Measurements from ENCODE around the gene NDEL1.

NDEL1 gene

GRCh38 chr17:8481703-8482102 lies 46.0 kb downstream of the NDEL1 start:
- no peak overlapping the region for H3K27ac Mint-ChIP-seq
- CTCF ChIA-PET = no interaction called here
- peaks cover 41% of the 10 kb centered on the region for H3K36me3 Mint-ChIP-seq
- no peak overlapping the region for H3K4me3 Mint-ChIP-seq
- no peaks in the 10 kb centered on the region for H3K27me3 Mint-ChIP-seq
- H3K4me1 Mint-ChIP-seq = no peaks in the 10 kb centered on the region
- H3K9me3 Mint-ChIP-seq = peaks cover 10% of the 10 kb centered on the region
- no peak for DNase-seq

GRCh38 chr17:8482546-8482945 lies 46.9 kb downstream of the NDEL1 start:
- Mint-ChIP-seq H3K36me3 (peaks cover 43% of the 10 kb centered on the region), H3K27ac (no peak overlapping the region), H3K4me1 (no peaks in the 10 kb centered on the region), H3K4me3 (no peak overlapping the region), H3K27me3 (no peaks in the 10 kb centered on the region), H3K9me3 (peaks cover 10% of the 10 kb centered on the region)
- DNase-seq = no peak
- CTCF ChIA-PET = no interaction called here

- Mint-ChIP-seq H3K4me1 (no peaks in the 10 kb centered on the region), H3K27me3 (no peaks in the 10 kb centered on the region), H3K4me3 (no peak overlapping the region), H3K36me3 (peaks cover 45% of the 10 kb centered on the region), H3K27ac (no peak overlapping the region), H3K9me3 (peaks cover 10% of the 10 kb centered on the region)
- CTCF ChIA-PET = no interaction called here
- DNase-seq = no peak
Observed at GRCh38 chr17:8484465-8484864, 48.8 kb downstream of the NDEL1 start.

DNA sequence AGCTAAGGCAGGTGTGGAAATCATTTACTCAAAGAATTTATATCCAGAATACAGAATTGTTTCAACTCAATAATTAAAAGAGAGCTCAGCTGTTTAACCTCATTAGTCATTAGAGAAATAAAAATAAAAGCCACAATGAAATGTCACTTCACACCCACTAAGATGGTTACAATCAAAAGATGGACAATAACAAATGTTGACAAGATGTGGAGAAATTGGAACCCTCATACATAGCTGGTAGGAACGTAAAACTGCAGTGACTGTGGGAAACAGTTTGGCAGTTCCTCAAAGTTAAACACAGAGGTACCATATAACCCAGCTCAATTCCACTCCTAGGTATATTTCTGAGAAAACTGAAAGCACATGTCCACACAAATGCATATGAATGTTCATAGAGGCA lies 49.8 kb downstream of the NDEL1 start:
- Mint-ChIP-seq H3K4me3 (no peak overlapping the region), H3K36me3 (peaks cover 44% of the 10 kb centered on the region), H3K27me3 (no peaks in the 10 kb centered on the region), H3K4me1 (no peaks in the 10 kb centered on the region), H3K27ac (no peak overlapping the region), H3K9me3 (peaks cover 10% of the 10 kb centered on the region)
- CTCF ChIA-PET = no interaction called here
- DNase-seq = no peak

DNA sequence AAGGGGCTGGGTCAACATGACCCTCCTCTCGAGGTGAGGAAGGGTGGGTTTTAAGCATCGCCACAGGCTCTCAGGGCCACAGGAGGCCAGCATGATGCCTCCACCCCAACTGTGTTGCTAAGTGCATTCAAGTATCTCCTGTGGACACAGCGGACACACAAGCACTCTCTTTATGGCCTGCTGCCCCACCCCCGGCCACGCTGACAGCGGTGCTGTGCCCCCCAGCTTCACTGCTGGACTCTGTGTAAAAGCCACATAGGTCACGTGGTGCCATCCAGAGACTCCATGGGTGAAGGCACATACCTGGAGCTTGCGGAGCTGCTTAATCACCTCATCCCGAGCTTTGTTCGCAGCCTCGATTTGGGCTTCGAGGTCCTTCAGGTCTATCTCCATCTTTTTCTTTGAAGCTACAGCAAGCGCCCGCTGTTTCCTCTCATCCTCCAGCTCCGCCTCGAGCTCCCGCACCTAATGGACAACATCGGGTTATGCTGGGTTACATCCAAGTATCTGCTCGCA lies 51.5 kb downstream of the NDEL1 start:
- Mint-ChIP-seq H3K4me3 (no peak overlapping the region), H3K27me3 (no peaks in the 10 kb centered on the region), H3K27ac (no peak overlapping the region), H3K9me3 (peaks cover 10% of the 10 kb centered on the region), H3K36me3 (peaks cover 37% of the 10 kb centered on the region), H3K4me1 (no peaks in the 10 kb centered on the region)
- no peak for DNase-seq
- CTCF ChIA-PET = interaction anchor here (0.9 kb wide), 1 partner anchor 186 kb away, joined by 3 read pairs; no protein-coding TSS in a partner anchor

GRCh38 chr17:8487743-8488142 lies 52.1 kb downstream of the NDEL1 start:
- Mint-ChIP-seq H3K4me3 (no peak overlapping the region), H3K27ac (no peak overlapping the region), H3K36me3 (peaks cover 37% of the 10 kb centered on the region), H3K9me3 (peaks cover 9% of the 10 kb centered on the region), H3K4me1 (no peaks in the 10 kb centered on the region), H3K27me3 (no peaks in the 10 kb centered on the region)
- DNase-seq = no peak
- CTCF ChIA-PET = interaction anchor here (0.9 kb wide), 1 partner anchor 187 kb away, joined by 3 read pairs; no protein-coding TSS in a partner anchor

GRCh38 chr17:8488491-8488890 lies 52.8 kb downstream of the NDEL1 start:
- H3K4me3 Mint-ChIP-seq = no peak overlapping the region
- peaks cover 9% of the 10 kb centered on the region for H3K9me3 Mint-ChIP-seq
- H3K27me3 Mint-ChIP-seq = no peaks in the 10 kb centered on the region
- no peak for DNase-seq
- peaks cover 30% of the 10 kb centered on the region for H3K36me3 Mint-ChIP-seq
- CTCF ChIA-PET = no interaction called here
- H3K4me1 Mint-ChIP-seq = no peaks in the 10 kb centered on the region
- no peak overlapping the region for H3K27ac Mint-ChIP-seq

GRCh38 chr17:8488901-8489300 lies 53.2 kb downstream of the NDEL1 start:
- CTCF ChIA-PET = no interaction called here
- no peaks in the 10 kb centered on the region for H3K27me3 Mint-ChIP-seq
- H3K4me1 Mint-ChIP-seq = no peaks in the 10 kb centered on the region
- H3K4me3 Mint-ChIP-seq = no peak overlapping the region
- H3K9me3 Mint-ChIP-seq = peaks cover 6% of the 10 kb centered on the region
- DNase-seq = no peak
- no peak overlapping the region for H3K27ac Mint-ChIP-seq
- peaks cover 27% of the 10 kb centered on the region for H3K36me3 Mint-ChIP-seq

DNA sequence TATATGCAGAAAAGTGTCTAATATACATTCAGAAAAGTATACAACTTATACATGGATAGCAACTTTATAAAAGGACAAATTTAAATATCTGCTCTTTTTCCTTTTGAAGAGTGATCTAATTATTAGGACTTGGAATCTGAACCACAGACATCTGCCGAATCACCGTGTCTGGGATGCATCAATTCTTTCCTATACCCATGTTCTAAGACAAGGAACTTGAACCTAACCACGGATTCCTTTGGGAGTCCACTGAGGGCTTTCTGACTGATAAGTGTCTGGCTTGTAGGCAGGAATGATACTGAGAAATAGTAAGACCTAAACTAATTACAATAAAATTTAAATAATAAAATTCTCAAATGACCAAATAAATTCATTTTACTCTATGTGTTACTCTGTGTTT lies 54.2 kb downstream of the NDEL1 start:
- no peak for DNase-seq
- Mint-ChIP-seq H3K36me3 (peaks cover 26% of the 10 kb centered on the region), H3K27me3 (no peaks in the 10 kb centered on the region), H3K4me1 (no peaks in the 10 kb centered on the region), H3K27ac (no peak overlapping the region), H3K4me3 (no peak overlapping the region), H3K9me3 (peaks cover 1% of the 10 kb centered on the region)
- CTCF ChIA-PET = no interaction called here

DNA sequence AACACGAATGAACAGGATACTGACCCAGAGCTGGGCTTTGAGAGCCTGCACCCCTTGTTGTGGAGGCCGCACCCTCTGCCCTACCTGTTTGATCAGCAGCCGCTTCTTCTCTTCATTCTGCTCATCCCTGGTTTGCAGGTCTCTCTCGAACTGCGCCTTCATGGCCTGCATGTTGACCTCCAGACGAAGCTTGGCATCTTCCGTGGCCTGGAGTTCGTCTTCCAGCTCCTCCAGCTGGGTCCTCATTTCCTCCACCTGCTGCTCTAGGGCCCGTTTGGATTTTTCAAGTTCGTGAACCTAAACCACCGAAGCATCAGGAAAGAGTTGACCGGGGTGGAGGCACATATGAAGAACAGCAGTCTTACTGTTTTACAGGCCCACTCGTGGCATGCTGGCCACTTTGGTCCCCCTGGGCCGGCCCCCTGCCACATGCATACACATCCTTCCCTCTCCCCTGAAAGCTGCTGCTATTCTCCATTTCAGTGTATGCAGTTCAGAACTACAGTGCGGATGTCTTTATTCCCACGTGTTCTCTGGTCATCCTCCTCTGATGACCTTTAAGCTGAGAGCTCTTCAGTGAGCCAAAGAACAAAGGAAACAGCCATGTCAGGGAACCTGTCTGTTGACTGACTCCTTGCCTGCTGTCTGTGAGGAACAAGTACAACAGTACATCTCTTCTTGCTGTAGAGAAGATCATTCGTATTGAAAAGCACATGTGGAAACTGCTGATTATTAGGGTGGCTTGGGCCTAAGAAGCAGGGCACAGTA lies 54.8 kb downstream of the NDEL1 start:
- DNase-seq = no peak
- Mint-ChIP-seq H3K4me1 (no peaks in the 10 kb centered on the region), H3K27me3 (no peaks in the 10 kb centered on the region), H3K27ac (no peak overlapping the region), H3K9me3 (no peaks in the 10 kb centered on the region), H3K36me3 (peaks cover 25% of the 10 kb centered on the region), H3K4me3 (no peak overlapping the region)
- CTCF ChIA-PET = no interaction called here

DNA sequence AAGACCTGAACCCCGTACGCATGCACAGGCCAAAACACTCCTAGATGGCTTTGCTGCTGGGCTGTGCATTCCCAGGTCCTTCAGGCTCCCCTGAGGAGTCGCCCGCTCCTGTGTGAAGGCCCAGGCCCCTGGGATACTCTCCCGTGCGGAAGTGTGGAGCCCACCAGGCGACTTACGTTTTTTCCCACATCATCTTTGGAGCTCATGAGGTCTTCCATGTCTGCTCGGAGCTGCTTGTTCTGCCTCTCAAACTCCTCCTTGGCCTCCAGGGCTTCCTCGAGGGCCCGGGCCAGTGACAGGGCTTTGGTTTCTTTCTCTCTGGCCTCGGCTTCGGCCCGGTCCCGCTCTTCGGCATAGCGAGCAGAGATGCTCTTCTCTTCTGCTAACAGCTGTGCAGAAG lies 56.4 kb downstream of the NDEL1 start:
- H3K4me1 Mint-ChIP-seq = no peaks in the 10 kb centered on the region
- CTCF ChIA-PET = no interaction called here
- no peaks in the 10 kb centered on the region for H3K9me3 Mint-ChIP-seq
- no peak overlapping the region for H3K27ac Mint-ChIP-seq
- DNase-seq = no peak
- no peak overlapping the region for H3K4me3 Mint-ChIP-seq
- H3K36me3 Mint-ChIP-seq = peaks cover 21% of the 10 kb centered on the region
- H3K27me3 Mint-ChIP-seq = no peaks in the 10 kb centered on the region

DNA sequence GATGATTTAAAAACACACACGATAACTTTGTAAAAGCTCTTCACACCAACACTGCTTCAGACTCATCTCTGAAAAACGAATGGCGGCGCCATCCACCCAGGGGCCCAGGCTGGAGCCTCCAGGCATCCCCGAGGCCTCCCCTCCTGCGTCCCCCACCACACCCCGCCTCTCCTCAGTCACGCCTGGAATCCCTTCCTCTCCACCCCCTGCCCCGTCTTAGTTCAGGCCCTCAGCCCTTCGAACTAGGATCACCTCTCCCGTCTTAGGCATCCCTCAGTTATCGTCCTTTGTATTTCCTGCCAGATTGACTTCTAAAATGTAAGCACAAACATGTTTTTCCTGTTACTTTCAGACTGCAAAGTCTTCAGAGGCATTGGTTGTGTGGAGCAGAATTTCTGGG lies 58.3 kb downstream of the NDEL1 start:
- Mint-ChIP-seq H3K9me3 (no peaks in the 10 kb centered on the region), H3K4me3 (no peak overlapping the region), H3K27me3 (no peaks in the 10 kb centered on the region), H3K36me3 (peaks cover 16% of the 10 kb centered on the region), H3K27ac (no peak overlapping the region), H3K4me1 (no peaks in the 10 kb centered on the region)
- CTCF ChIA-PET = no interaction called here
- DNase-seq = no peak

DNA sequence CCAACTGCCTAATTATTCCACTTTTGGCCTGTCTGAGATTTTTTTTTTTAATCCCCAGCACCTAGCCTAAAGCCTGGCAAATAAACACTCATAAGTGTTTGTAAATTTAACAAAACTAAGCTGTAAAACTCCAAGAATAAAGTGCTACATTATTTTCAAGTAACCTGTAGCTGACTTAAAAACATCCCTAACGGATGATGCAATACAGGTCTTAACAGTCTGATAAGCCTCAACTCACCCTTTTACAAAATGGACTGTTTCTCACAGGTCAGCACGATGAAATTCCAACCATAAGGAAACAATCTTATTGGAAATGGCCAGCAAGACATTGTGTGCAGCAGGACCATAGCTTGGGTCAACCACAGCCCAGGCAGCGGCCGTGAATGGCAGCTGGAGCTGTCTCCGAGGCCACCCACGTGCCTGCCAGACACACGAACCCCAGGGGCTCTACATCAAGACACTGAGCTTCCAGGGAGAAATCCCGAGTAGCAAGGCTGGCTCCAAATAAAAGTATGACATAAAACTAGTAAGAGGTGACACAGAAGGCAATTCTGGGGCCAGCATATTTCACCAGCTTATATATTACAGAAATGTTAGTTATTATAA lies 58.9 kb downstream of the NDEL1 start:
- H3K4me3 Mint-ChIP-seq = no peak overlapping the region
- no peaks in the 10 kb centered on the region for H3K27me3 Mint-ChIP-seq
- H3K36me3 Mint-ChIP-seq = peaks cover 14% of the 10 kb centered on the region
- CTCF ChIA-PET = no interaction called here
- no peaks in the 10 kb centered on the region for H3K9me3 Mint-ChIP-seq
- no peaks in the 10 kb centered on the region for H3K4me1 Mint-ChIP-seq
- no peak overlapping the region for H3K27ac Mint-ChIP-seq
- no peak for DNase-seq

GRCh38 chr17:8496081-8496480 lies 60.4 kb downstream of the NDEL1 start:
- H3K36me3 Mint-ChIP-seq = peaks cover 12% of the 10 kb centered on the region
- H3K27ac Mint-ChIP-seq = no peak overlapping the region
- no peaks in the 10 kb centered on the region for H3K27me3 Mint-ChIP-seq
- H3K4me3 Mint-ChIP-seq = no peak overlapping the region
- no peak for DNase-seq
- H3K9me3 Mint-ChIP-seq = no peaks in the 10 kb centered on the region
- H3K4me1 Mint-ChIP-seq = no peaks in the 10 kb centered on the region
- CTCF ChIA-PET = no interaction called here

GRCh38 chr17:8499171-8499570 lies 63.5 kb downstream of the NDEL1 start:
- peaks cover 4% of the 10 kb centered on the region for H3K36me3 Mint-ChIP-seq
- CTCF ChIA-PET = no interaction called here
- no peak overlapping the region for H3K4me3 Mint-ChIP-seq
- no peaks in the 10 kb centered on the region for H3K27me3 Mint-ChIP-seq
- DNase-seq = no peak
- no peaks in the 10 kb centered on the region for H3K9me3 Mint-ChIP-seq
- H3K27ac Mint-ChIP-seq = no peak overlapping the region
- no peaks in the 10 kb centered on the region for H3K4me1 Mint-ChIP-seq
